Head of caudate nucleus (tissue), 42 donors: Measurements from ENCODE around the gene SKIDA1.
A peak's percentile ranks its signal among the peaks of the same experiment; 100 is the strongest.

ENCODE experiments used
- DNase-seq, 42 donors: peaks; one replicate each; pipeline versions ENCODE4 v3.0.0 to v3.0.0-alpha.2; 2020 to 2021; ENCODE audit warnings: mixed read lengths in 7 of 42
- intact Hi-C: fragments of 100-400 bp; cut with DNase I; formaldehyde crosslinking; loops from one replicate; pipeline ENCODE4 v1.15.0; 2022

SKIDA1 gene

GRCh38 chr10:21464134-21464533, 61.3 kb downstream of the SKIDA1 start:
- intact Hi-C loops: no loop called here
- DNase-seq: peak in 1 of 42 donors; percentile 22
